PFSK-1 (cell line): ENCODE measurements around the gene IL4.

Experiments
- POLR2AphosphoS5 ChIP-seq: IDR thresholded peaks from 2 replicates; pipeline ENCODE4 v1.6.1; 2012; ENCODE audit warnings: low read depth, mild to moderate bottlenecking, control low read depth, low read length, moderate library complexity
- TAF1 ChIP-seq: IDR thresholded peaks from 2 replicates; pipeline ENCODE4 v1.6.1; 2012; ENCODE audit warnings: low read length, control low read depth, borderline replicate concordance; ENCODE audit not compliant: insufficient read depth
- TF ChIP-seq, protein P1 (sequence below), 2 experiments: IDR thresholded peaks; 2 replicates each; pipeline versions ENCODE4 v1.6.1 to v1.8.0; 2011 to 2012; ENCODE audit warnings: low read depth in 2 of 2, low read length in 2 of 2, control low read depth in 1 of 2, inconsistent platforms in 1 of 2, mild to moderate bottlenecking in 1 of 2, moderate library complexity in 1 of 2; ENCODE audit not compliant: insufficient read depth in 1 of 2

DNA sequence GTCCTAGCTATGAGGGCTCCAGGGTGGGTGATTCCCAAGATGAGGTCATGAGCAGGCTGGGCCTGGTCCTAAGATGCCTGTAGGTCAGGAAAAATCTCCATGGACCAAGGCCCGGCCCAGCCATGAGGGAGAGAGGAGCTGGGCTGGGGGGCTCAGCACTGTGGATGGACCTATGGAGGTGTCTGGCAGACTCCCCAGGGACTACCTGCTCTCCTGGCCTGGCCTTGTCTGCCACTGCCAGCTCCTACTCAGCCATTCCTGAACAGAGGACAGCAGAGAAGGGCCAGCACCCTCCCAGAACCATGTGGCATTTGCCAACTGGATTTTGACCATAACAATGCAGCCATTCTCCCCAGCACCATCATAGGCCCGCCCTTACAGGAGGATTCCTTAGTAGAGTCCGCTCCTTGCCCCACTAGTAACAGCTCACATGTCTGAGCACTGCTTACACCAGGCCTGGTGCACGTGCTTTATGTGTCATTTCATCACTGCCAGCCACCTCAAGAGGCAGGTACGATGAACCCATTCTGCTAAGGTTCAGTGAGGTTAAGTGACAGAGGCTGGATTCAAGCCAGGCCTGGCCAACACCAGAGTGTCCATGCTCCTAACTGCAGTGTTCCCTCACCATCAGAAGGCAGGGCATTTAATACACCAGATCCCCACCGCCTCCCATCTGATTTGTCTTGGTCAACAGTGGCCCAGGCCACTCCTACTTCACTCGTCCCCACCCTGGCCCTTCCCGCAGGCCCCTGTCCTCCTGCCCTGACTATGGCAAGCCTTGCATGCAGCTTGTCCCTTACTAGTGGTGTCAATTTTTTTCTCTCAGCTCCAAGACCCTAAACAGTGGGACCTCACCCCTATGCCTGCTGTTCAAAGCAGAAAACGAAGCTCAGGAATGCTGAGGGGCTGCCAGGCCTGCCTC is 15.1 kb upstream of the IL4 start:
- no peak for TF ChIP-seq TAF1
- TF ChIP-seq POLR2AphosphoS5: no peak
- TF ChIP-seq, protein P1, sequence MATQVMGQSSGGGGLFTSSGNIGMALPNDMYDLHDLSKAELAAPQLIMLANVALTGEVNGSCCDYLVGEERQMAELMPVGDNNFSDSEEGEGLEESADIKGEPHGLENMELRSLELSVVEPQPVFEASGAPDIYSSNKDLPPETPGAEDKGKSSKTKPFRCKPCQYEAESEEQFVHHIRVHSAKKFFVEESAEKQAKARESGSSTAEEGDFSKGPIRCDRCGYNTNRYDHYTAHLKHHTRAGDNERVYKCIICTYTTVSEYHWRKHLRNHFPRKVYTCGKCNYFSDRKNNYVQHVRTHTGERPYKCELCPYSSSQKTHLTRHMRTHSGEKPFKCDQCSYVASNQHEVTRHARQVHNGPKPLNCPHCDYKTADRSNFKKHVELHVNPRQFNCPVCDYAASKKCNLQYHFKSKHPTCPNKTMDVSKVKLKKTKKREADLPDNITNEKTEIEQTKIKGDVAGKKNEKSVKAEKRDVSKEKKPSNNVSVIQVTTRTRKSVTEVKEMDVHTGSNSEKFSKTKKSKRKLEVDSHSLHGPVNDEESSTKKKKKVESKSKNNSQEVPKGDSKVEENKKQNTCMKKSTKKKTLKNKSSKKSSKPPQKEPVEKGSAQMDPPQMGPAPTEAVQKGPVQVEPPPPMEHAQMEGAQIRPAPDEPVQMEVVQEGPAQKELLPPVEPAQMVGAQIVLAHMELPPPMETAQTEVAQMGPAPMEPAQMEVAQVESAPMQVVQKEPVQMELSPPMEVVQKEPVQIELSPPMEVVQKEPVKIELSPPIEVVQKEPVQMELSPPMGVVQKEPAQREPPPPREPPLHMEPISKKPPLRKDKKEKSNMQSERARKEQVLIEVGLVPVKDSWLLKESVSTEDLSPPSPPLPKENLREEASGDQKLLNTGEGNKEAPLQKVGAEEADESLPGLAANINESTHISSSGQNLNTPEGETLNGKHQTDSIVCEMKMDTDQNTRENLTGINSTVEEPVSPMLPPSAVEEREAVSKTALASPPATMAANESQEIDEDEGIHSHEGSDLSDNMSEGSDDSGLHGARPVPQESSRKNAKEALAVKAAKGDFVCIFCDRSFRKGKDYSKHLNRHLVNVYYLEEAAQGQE (IDR thresholded peaks at IDR 0.05; ENCODE audit: insufficient read depth in 1 of 2, low read depth in 2 of 2, low read length in 2 of 2): no peak
